Measurements from ENCODE around the gene TBC1D22A.

TBC1D22A gene

GRCh38 chr22:47215851-47216250 lies 453.4 kb downstream of the TBC1D22A start:
- DNase-seq: no peak

- no peak for DNase-seq
Observed at GRCh38 chr22:47218671-47219070, 456.2 kb downstream of the TBC1D22A start.

GRCh38 chr22:47219789-47220188 lies 457.3 kb downstream of the TBC1D22A start:
- no peak for DNase-seq

- DNase-seq: no peak
Observed at GRCh38 chr22:47220752-47221151, 458.3 kb downstream of the TBC1D22A start.

- no peak for DNase-seq
Observed at GRCh38 chr22:47221840-47222615, 459.6 kb downstream of the TBC1D22A start.

Data from CD4-positive, alpha-beta T cell treated with Interleukin-4 for 1 hour (primary cell).